GM10266 (cell line): ENCODE results near the gene GRIK2.

ENCODE experiments used
- DNase-seq: peaks from one replicate; pipeline ENCODE4 v3.0.0; 2012; ENCODE audit errors: extremely low spot score
- TF ChIP-seq, protein P1 (sequence below): IDR thresholded peaks from 2 replicates; pipeline ENCODE4 v1.5.1; 2012; ENCODE audit warnings: mild to moderate bottlenecking, low read depth; ENCODE audit not compliant: control insufficient read depth, insufficient read depth; ENCODE audit errors: missing control alignments

Gene GRIK2

DNA sequence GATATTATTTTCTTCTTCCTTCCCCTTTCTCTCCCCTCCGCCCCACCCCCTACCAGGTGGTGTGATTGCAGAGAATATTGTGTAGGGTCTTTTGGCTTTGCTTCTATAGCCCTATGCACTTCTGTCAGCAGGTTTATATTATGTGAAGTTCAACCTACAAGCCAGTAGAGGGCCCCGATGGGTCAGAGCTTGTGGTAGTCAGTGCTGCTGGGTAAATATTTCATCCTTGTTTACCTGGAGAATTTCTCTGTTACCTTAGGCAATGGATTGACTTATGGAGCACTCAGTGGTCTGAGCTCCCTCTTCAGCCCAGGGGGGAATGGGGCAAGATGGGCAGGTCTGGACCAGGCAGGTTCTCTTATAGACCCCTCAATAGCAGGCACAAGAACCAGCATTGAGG is 720.9 kb downstream of the GRIK2 start:
- DNase-seq: no peak
- TF ChIP-seq, protein P1, sequence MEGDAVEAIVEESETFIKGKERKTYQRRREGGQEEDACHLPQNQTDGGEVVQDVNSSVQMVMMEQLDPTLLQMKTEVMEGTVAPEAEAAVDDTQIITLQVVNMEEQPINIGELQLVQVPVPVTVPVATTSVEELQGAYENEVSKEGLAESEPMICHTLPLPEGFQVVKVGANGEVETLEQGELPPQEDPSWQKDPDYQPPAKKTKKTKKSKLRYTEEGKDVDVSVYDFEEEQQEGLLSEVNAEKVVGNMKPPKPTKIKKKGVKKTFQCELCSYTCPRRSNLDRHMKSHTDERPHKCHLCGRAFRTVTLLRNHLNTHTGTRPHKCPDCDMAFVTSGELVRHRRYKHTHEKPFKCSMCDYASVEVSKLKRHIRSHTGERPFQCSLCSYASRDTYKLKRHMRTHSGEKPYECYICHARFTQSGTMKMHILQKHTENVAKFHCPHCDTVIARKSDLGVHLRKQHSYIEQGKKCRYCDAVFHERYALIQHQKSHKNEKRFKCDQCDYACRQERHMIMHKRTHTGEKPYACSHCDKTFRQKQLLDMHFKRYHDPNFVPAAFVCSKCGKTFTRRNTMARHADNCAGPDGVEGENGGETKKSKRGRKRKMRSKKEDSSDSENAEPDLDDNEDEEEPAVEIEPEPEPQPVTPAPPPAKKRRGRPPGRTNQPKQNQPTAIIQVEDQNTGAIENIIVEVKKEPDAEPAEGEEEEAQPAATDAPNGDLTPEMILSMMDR: no peak

DNA sequence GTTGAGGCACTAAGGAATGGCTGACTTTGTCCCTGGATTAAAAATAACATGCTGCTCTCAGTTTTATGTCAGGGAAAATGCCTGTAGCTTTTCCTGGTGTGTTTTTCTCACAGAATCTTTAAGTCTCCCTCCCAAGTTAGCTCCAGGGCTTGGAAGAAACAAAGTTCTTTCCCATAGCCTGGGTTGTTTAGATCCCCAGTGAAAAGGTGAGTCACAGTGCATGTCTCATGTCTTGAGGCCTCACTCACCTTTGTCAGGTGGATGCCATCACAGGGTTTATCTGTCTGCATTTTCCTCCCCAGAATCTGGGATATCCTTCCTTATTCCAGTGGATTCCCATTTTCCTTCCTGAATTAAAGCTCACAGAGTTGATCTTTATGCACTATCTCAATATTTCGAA is 722.4 kb downstream of the GRIK2 start:
- TF ChIP-seq, protein P1: no peak
- DNase-seq: no peak

DNA sequence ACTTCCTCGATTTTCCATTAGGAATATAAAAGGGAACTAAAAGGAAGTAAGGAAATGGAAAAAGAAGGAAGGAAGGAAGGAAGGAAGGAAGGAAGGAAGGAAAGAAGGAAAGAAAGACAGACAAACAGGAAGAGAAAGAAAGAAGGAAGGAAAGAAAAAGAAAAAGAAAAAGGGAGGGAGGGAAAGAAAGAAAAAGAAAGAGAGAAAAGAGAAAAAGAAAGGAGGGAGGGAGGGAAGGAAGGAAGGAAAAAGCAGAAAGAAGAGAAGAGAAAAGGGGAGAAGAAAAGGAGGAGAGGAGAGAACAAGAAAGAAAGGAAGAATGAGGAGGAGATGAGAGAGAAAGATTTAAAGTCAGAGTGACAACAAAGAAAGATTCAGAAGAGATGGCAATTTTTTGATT is 724.5 kb downstream of the GRIK2 start:
- TF ChIP-seq, protein P1: no peak

More for the DNA sequence above, 724.5 kb downstream of the GRIK2 start:
- no peak for DNase-seq
